Measurements from ENCODE around the gene CLEC16A.

Gene CLEC16A

GRCh38 chr16:11092788-11093571 lies 148.6 kb downstream of the CLEC16A start:
- TF ChIP-seq CTCF (IDR thresholded peaks at IDR 0.05; ENCODE audit: low read depth, low read length): no peak
- no peak overlapping the region for H3K4me3 ChIP-seq (ENCODE audit: low read depth, low read length)

DNA sequence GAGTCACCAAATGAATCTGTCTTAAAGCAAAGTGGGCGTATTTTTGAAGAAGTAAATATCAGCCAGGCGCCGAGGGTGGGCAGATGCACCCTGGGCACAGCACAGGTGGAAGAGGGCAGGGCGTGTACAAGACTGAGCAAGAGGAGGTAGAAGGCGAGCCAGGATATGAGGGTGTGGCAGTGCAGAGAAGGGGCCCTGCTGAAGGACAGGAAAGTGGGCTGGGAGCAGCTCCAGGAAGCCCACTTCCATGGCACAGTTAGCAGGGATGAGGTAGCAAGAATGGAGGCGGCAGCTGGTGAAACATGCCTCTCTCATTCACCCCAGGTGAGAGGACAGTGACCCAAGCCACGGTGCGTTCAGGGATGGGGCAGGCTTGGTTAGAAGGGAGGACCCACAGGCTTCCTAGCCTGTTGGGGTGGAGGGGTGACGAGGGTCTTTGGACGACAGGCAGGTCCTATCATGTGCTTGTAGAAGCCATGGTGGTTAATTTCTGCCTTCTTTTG lies 149.3 kb downstream of the CLEC16A start:
- TF ChIP-seq CTCF (IDR thresholded peaks at IDR 0.05; ENCODE audit: low read depth, low read length): no peak

GRCh38 chr16:11094075-11094856 lies 149.9 kb downstream of the CLEC16A start:
- no peak for TF ChIP-seq CTCF (IDR thresholded peaks at IDR 0.05; ENCODE audit: low read depth, low read length)
- H3K4me3 ChIP-seq (ENCODE audit: low read depth, low read length): no peak overlapping the region

More for the DNA sequence above, 149.3 kb downstream of the CLEC16A start:
- no peak overlapping the region for H3K4me3 ChIP-seq (ENCODE audit: low read depth, low read length)

GRCh38 chr16:11094857-11095565 lies 150.6 kb downstream of the CLEC16A start:
- H3K4me3 ChIP-seq (ENCODE audit: low read depth, low read length): no peak overlapping the region
- no peak for TF ChIP-seq CTCF (IDR thresholded peaks at IDR 0.05; ENCODE audit: low read depth, low read length)

- no peak overlapping the region for H3K4me3 ChIP-seq (ENCODE audit: low read depth, low read length)
- TF ChIP-seq CTCF (IDR thresholded peaks at IDR 0.05; ENCODE audit: low read depth, low read length): no peak
These were observed 151.6 kb downstream of the CLEC16A start for GRCh38 chr16:11095935-11096334.

GRCh38 chr16:11097094-11097786 lies 152.9 kb downstream of the CLEC16A start:
- no peak for TF ChIP-seq CTCF (IDR thresholded peaks at IDR 0.05; ENCODE audit: low read depth, low read length)
- H3K4me3 ChIP-seq (ENCODE audit: low read depth, low read length): no peak overlapping the region

Measured in WI38 (cell line).